ENCODE measurements around the gene INTS2. TPM values are rescaled to one million over a fixed set of nuclear protein-coding genes. Genes with fewer than 3 reads are reported as not detected.

INTS2 gene
- total RNA-seq, 6 experiments from 2014 or later, result 4.2 to 6.5 (median 4.9) TPM

GRCh38 chr17:61869138-61869537, 58.6 kb downstream of the INTS2 start:
- H3K27ac ChIP-seq, result no peak overlapping the region
- WGBS (ENCODE audit: insufficient coverage, low coverage, low lambda C conversion rate, missing lambda C conversion rate), result 79% methylated on average over 3 of the region's 3 CpGs
- H3K9me3 ChIP-seq, result no peaks in the 10 kb centered on the region
- TF ChIP-seq POLR2A (IDR thresholded peaks at IDR 0.05) (no peak), CTCF (IDR thresholded peaks at IDR 0.05) (no peak)
- peaks cover 0 to 36% (median 0%) of the 10 kb centered on the region in 4 donors for H3K36me3 ChIP-seq
- H3K4me1 ChIP-seq, result peaks cover 0 to 5% (median 0%) of the 10 kb centered on the region in 4 donors
- no peaks in the 10 kb centered on the region for H3K27me3 ChIP-seq
- intact Hi-C loops (cut with DNase I), result no loop called here
- DNase-seq (no peak), ATAC-seq (no peak)
- no peak overlapping the region for H3K4me3 ChIP-seq

- 95% methylated on average over 2 of the region's 2 CpGs for WGBS (ENCODE audit: insufficient coverage, low coverage, low lambda C conversion rate, missing lambda C conversion rate)
- intact Hi-C loops (cut with DNase I), result no loop called here
These were observed 59.7 kb downstream of the INTS2 start for GRCh38 chr17:61868074-61868473.

GRCh38 chr17:61867033-61867432, 60.7 kb downstream of the INTS2 start:
- TF ChIP-seq POLR2A (IDR thresholded peaks at IDR 0.05) (no peak), CTCF (IDR thresholded peaks at IDR 0.05) (no peak)
- Histone ChIP-seq H3K27me3 (no peaks in the 10 kb centered on the region), H3K9me3 (no peaks in the 10 kb centered on the region), H3K27ac (no peak overlapping the region), H3K4me1 (peaks cover 0 to 12% (median 0%) of the 10 kb centered on the region in 4 donors), H3K36me3 (peaks cover 0 to 34% (median 0%) of the 10 kb centered on the region in 4 donors), H3K4me3 (no peak overlapping the region)
- intact Hi-C loops (cut with DNase I), result no loop called here
- DNase-seq (no peak), ATAC-seq (no peak)

More at GRCh38 chr17:61868074-61868473, 59.7 kb downstream of the INTS2 start:
- peaks cover 0 to 8% (median 0%) of the 10 kb centered on the region in 4 donors for H3K4me1 ChIP-seq
- no peak overlapping the region for H3K27ac ChIP-seq
- DNase-seq (no peak), ATAC-seq (no peak)
- TF ChIP-seq CTCF (IDR thresholded peaks at IDR 0.05) (no peak), POLR2A (IDR thresholded peaks at IDR 0.05) (no peak)
- H3K36me3 ChIP-seq, result peaks cover 0 to 36% (median 0%) of the 10 kb centered on the region in 4 donors
- no peaks in the 10 kb centered on the region for H3K9me3 ChIP-seq
- H3K4me3 ChIP-seq, result no peak overlapping the region
- H3K27me3 ChIP-seq, result no peaks in the 10 kb centered on the region

- H3K27ac ChIP-seq, result peak overlapping the region; percentile 58 to 90 (median 88)
- no peaks in the 10 kb centered on the region for H3K27me3 ChIP-seq
- ATAC-seq (no peak), DNase-seq (no peak)
- no peaks in the 10 kb centered on the region for H3K9me3 ChIP-seq
- intact Hi-C loops (cut with DNase I), result no loop called here
- peaks cover 0 to 12% (median 0%) of the 10 kb centered on the region in 4 donors for H3K4me1 ChIP-seq
- peak overlapping the region; percentile 55 to 76 (median 67) for H3K4me3 ChIP-seq
- TF ChIP-seq CTCF (IDR thresholded peaks at IDR 0.05) (no peak), POLR2A (IDR thresholded peaks at IDR 0.05) (peak; percentile 4)
- peaks cover 0 to 13% (median 0%) of the 10 kb centered on the region in 4 donors for H3K36me3 ChIP-seq
- 3% methylated on average over 8 of the region's 8 CpGs for WGBS (ENCODE audit: insufficient coverage, low coverage, low lambda C conversion rate, missing lambda C conversion rate)
These were observed 64.0 kb downstream of the INTS2 start for GRCh38 chr17:61863801-61864126.

Measured in right lobe of liver (tissue), 6 donors.